GM12873 (cell line): ENCODE data around the gene ESCO1.

Experiments
- CTCF ChIP-seq: IDR thresholded peaks from 2 replicates; pipeline ENCODE4 v1.5.1; 2012; ENCODE audit warnings: low read depth, mild to moderate bottlenecking, moderate library complexity, low read length, control low read depth; ENCODE audit not compliant: insufficient read depth; ENCODE audit errors: missing control alignments

Gene ESCO1

GRCh38 chr18:21597620-21598019, 2.9 kb downstream of the ESCO1 start:
- TF ChIP-seq CTCF, result no peak

DNA sequence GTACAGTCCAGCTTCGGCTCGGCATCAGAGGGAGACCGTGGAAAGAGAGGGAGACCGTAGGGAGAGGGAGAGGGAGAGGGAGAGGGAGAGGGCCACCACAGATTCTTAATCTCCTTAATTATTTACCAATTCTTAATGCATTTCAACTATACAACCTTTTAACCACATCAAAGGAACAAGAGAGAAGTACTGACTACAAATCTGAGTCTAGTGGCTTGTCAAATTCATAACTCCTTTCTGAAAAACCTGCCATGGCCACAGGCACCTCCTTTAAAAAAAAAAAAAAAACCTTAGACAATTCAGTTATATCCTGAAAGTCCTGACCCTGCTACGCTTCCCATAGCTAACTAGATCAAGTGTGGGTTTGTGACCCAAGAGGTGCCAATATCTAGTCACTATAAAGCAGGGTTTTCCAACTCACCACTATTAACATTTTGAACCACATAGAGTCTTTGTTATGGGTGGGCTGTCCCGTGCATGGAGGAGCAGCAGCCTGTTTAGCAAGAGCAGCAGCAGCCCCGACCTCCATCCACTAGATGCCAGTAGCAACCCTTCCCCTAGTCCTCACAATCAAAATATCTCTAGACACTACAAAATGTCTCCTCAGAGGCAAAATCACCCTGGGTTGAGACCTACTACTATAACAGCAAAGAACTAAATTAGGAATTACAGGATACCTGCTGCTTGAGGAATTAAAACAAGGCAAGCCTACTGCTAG, 6.8 kb downstream of the ESCO1 start:
- TF ChIP-seq CTCF, result peak; percentile 24

DNA sequence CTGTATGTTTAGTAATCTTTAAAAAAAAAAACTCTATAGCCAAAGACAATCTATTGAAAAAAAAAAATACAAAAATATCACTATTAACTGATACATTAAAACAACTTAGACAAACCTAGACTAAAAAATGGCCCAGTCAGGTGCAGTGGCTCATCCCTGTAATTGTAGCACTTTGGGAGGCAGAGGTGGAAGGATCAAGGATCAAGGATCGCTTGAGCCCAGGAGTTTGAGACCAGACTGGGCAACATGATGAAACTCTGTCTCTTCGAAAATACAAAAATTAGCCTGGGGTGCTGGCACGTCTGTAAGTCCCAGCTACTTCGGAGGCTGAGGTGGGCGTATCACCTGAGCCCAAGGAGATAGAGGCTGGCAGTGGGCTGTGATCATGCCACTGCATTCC, 16.1 kb downstream of the ESCO1 start:
- no peak for TF ChIP-seq CTCF

DNA sequence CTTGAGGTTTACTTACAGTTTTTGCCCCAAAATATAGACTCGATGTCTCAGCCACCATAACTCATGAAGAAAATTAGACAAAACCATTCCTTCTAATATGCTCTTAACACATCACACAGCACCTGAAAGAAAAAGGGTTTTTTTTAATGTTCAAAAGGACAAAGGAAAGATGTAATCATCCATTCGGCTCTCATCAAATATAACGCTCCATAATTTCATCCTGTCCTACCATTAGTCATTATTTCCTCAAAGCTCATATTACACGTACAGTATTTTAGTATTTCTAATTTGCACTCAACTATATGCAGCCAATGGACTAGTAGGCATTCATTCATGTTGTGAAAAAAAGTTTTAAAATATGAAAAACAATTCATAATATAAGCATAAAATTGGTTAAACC, 24.8 kb downstream of the ESCO1 start:
- no peak for TF ChIP-seq CTCF

GRCh38 chr18:21571772-21572171, 28.7 kb downstream of the ESCO1 start:
- TF ChIP-seq CTCF, result no peak

DNA sequence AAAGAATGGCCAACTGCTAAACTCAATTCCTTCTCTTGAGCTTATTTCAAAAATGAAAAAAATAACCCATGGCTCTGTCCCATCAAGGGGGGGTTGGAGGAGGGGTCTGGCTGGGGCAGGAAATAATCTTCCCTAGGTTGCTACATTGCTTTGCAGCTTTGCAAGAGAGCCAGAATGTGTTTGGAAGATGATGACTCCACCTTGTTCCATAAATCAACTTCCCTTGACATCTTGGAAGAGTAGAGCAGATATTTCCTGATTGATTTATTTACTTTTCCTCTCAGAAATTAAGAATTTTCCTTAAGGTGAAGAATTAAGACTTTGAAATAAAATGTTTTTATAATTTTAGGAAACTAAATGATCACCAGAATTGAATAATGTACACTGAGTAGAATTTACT, 41.3 kb downstream of the ESCO1 start:
- no peak for TF ChIP-seq CTCF

- TF ChIP-seq CTCF, result no peak
These were observed 42.8 kb downstream of the ESCO1 start for GRCh38 chr18:21557607-21558253.
